ENCODE results near the gene SAFB2.
A peak's percentile ranks its signal among the peaks of the same experiment; 100 is the strongest.

The SAFB2 gene

GRCh38 chr19:5579697-5580096, 42.9 kb downstream of the SAFB2 start:
- DNase-seq (ENCODE audit: low read depth in 2 of 2): no peak

DNA sequence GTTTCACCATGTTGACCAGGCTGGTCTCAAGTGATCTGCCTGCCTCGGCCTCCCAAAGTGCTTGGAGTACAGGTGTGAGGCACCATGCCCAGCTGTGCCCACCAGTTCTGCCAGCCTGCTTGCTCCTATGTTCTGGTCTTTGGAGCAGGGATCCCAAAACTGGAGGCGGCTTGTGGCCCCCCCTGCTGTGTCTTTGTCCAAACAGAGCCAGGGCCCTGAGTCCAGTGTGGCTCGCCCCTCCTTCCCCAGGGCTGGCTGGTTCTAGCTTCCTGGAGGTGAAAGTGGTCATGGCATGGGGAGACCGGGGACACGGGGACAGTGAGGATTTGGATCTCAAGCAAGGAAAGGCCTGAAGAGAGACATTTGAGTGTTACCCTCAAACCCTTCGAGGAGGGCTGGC, 43.3 kb downstream of the SAFB2 start:
- DNase-seq (ENCODE audit: low read depth in 2 of 2): no peak

DNA sequence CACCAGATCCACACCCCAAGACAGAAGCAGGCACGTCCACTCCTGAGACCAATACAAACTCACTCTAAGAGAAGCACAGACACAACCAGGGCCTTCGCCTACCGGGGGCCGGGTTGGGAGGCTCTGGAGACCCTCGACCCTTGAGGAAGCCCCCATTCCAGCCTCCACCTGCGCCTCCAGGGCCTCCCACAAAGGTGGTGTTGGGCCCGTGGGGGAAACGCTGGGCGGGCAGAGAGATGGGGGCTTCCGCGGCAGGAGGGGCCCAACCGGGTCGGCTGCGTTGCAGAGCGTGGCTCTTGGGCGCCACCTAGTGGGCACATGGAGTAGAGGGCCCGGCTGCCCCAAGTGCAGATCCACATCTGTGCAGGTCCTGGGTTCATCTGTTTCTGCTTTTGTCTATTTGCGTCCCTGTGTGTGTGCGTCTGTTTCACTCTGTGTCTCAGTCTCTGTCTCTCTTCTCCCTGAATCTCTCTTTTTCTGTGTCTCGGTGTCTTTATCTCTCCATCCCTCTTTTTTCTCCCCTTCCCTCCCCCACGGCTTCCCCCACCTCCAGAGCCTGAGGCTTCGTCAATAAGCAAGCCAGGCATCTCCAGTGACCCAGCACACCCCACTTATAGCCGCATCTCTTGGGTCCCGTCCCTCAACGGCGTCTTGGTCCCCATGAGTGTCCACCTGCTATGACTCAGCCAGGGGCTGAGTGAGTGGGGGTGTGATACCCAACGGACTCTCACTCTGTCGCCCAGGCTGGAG, 44.3 kb downstream of the SAFB2 start:
- DNase-seq (ENCODE audit: low read depth in 2 of 2): peak; percentile 70

- no peak for DNase-seq (ENCODE audit: low read depth in 2 of 2)
These were observed 47.0 kb downstream of the SAFB2 start for GRCh38 chr19:5575590-5575989.

- no peak for DNase-seq (ENCODE audit: low read depth in 2 of 2)
These were observed 49.9 kb downstream of the SAFB2 start for GRCh38 chr19:5572556-5573286.

DNA sequence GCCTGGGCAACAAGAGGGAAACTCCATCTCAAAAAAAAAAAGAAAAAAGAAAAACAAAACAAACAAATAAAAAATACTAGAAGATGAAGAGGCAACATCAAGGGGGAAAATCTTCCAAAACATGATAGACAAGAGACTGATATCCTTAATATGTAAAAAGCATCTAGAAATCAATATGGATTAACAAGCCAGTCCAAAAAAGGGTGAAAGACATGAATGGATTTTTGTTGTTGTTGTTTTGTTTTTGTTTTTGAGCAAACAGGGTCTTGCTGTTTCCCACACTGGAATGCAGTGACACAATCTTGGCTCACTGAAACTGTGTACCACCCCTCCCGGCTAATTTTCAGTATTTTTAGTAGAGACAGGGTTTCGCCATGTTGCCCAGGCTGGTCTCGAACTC, 50.8 kb downstream of the SAFB2 start:
- DNase-seq (ENCODE audit: low read depth in 2 of 2): no peak

- DNase-seq (ENCODE audit: low read depth in 2 of 2): no peak
These were observed 54.6 kb downstream of the SAFB2 start for GRCh38 chr19:5567970-5568407.

- no peak for DNase-seq (ENCODE audit: low read depth in 2 of 2)
These were observed 55.1 kb downstream of the SAFB2 start, which contains the start of gene TINCR for GRCh38 chr19:5567360-5567969. TINCR (minus strand) TSS chr19:5567953.

- DNase-seq (ENCODE audit: low read depth in 2 of 2): no peak
These were observed 57.6 kb downstream of the SAFB2 start for GRCh38 chr19:5564930-5565329.

GRCh38 chr19:5563935-5564612, 58.5 kb downstream of the SAFB2 start:
- DNase-seq (ENCODE audit: low read depth in 2 of 2): no peak

DNA sequence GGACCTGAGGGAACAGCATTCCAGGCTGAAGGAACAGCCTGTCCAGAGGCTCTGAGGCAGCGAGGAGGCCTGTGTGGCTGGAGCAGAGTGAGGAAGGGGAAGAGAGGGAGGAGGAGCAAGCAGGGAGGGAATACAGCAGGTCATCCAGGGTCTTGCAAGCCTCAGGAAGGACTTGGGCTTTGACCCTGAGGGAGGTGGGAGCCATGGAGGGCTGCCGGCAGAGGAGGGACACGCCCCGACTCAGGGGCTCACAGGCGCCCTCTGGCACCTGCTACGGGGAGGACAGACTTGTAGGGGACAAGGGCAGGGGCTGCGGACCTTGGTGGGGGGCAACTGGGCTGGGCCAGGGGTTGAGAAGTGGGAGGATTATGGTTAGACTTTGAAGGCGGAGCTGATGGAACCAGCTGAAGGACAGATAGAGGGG, 59.6 kb downstream of the SAFB2 start:
- DNase-seq (ENCODE audit: low read depth in 2 of 2): no peak

DNA sequence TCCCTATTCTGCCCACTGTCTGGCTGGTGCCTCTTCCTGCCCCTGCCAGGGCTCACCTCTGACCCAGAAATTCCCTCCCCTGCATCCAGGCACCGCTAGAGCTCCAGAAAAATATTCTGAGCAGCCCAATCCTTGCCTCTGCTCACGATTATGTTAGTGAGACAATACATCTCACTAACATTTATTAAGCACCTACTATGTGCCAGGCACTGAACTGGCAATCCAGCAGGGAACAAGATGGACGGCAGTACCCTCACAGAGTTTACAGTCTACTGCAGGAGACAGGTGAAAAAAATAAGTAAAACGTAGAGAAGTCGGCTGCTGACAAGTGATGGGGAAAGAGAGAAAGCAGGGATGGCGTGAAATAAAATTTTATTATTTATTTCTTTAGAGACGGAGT, 60.3 kb downstream of the SAFB2 start:
- no peak for DNase-seq (ENCODE audit: low read depth in 2 of 2)

- DNase-seq (ENCODE audit: low read depth in 2 of 2): no peak
These were observed 61.0 kb downstream of the SAFB2 start for GRCh38 chr19:5561559-5561958.

- DNase-seq (ENCODE audit: low read depth in 2 of 2): no peak
These were observed 62.4 kb downstream of the SAFB2 start for GRCh38 chr19:5560156-5560555.

DNA sequence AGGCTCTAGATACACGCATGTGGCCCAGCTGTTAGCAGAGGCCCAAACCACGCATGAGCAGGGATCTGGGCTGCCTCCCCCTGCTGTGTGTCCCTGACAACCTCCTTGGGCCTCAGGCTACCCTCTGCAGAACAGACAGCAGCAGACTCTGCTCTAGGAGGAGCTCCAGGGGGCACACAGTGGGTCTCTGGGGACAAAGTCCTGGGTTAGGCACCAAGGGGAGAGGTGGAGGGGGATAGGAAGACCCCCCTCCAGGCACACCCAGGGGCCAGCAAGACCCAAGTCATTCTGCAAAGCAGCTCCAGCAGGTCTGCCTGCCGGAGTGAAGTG, 62.8 kb downstream of the SAFB2 start:
- no peak for DNase-seq (ENCODE audit: low read depth in 2 of 2)

GRCh38 chr19:5558101-5558621, 64.4 kb downstream of the SAFB2 start:
- DNase-seq (ENCODE audit: low read depth in 2 of 2): no peak

DNA sequence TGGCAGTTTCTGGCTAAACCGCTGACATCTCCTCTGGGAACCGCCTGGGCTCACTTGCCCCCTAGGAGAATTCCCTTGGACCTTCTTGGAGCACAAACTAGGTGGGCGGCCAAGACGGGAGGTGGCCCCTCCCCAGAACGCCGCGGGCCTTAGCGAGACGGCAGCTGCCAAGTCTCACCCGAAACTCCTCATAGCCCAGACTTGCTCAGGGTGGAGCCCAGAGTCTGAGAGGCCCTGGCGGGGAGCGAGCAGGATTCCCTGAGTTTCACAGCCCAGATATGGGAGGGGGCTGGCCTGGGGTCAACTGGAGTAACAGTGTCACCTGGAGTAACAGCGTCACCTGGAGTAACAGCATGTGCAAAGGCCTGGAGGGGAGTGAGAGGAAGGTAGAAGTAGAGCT, 64.9 kb downstream of the SAFB2 start:
- DNase-seq (ENCODE audit: low read depth in 2 of 2): no peak

DNA sequence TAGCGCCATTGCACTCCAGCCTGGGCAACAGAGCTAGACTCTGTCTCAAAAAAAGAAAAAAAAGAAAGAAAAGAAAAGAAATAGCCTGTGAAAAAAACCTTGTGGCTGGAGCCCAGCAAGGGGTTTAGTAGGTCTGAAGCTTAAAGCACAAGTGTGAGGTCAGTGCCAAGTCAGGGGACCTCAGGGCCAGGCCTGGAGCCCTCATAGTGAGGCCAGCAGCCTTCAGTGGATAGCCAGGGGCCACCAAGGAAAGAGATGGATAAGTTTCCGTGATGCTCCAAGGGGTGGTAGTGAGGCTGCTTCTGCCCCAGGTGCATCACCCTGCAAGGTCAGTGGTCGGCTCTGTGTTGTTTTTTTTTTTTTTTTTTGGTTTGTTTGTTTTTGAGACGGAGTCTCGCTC, 67.7 kb downstream of the SAFB2 start:
- no peak for DNase-seq (ENCODE audit: low read depth in 2 of 2)

DNA sequence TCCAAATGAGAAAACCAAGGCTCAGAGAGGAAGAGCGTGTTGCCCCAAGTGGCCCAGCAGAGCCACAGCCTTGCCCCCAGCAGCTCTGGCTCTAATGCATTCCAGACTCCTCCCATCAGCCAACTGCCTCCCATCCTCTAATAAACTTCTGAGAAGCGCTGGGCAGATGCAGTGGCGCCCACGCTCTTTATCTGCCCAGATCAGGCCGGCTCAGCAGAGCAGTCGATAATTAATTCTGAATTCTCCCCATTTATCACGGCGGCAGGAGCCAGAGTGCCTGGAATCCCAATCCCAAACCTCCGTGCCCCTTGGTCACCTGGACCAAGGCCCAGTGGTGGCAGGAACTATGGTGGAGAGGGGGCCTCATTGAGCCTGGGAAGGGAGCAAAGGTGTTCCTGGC, 68.7 kb downstream of the SAFB2 start:
- DNase-seq (ENCODE audit: low read depth in 2 of 2): no peak

DNA sequence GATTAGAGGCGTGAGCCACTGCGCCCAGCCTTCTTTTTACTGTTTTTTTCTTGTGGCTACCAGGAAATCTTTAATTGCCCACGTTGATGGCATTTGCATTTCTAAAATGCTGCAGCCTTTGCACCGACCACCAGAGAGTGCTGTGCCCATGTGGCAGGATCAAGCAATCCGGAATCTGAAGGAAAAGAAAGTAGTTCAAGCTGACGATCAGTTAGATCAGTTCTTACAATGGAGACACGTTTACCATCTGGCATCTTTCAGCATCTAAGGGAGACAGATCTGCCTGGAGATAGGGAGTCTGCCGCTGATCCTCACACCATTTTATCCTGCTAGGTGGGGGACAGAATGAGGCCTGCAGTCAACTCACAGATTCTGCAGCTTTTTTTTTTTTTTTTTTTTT, 74.7 kb downstream of the SAFB2 start:
- DNase-seq (ENCODE audit: low read depth in 2 of 2): no peak

GRCh38 chr19:5545984-5546383, 76.6 kb downstream of the SAFB2 start:
- DNase-seq (ENCODE audit: low read depth in 2 of 2): no peak

- no peak for DNase-seq (ENCODE audit: low read depth in 2 of 2)
These were observed 77.5 kb downstream of the SAFB2 start for GRCh38 chr19:5545051-5545450.

Measured in stimulated activated CD4-positive, alpha-beta T cell treated with anti-CD3 and anti-CD28 coated beads, Interleukin-1b, Interleukin-23, amount 100 ng/mL, for 4 hours (primary cell).